Embryonic facial prominence (tissue), 1 donor: Measurements from ENCODE around the gene PWP2.
"Not testable (repeated sequence)": the region's sequence is repeated elsewhere in the genome, so short reads cannot be mapped to it uniquely, and the experiment has no call there.

Source experiments
- DNase-seq: peaks from one replicate; pipeline ENCODE4 v3.0.0-alpha.2; 2016; ENCODE audit errors: extremely low spot score

PWP2 gene

DNA sequence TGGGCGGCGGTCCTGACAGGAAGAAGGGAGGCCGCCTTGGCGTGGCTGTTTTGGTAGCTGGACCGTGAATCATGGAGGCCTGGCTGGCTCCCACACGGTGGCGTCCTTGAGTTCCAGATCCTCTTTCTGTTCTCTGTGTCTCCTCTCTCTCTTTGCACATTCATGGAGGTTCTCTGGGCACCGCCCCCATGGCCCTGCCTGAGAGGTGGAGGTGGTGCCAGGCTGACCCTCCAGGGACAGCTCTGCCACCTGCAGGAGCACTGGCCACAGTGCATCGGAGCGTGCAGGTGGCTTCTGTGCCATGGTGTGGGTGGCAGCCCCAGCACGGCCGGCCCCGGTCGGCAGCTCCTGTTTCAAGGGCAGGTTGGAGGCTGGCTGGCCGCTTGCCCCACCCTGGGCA is 30.8 kb downstream of the PWP2 start:
- DNase-seq, result not testable (repeated sequence)

DNA sequence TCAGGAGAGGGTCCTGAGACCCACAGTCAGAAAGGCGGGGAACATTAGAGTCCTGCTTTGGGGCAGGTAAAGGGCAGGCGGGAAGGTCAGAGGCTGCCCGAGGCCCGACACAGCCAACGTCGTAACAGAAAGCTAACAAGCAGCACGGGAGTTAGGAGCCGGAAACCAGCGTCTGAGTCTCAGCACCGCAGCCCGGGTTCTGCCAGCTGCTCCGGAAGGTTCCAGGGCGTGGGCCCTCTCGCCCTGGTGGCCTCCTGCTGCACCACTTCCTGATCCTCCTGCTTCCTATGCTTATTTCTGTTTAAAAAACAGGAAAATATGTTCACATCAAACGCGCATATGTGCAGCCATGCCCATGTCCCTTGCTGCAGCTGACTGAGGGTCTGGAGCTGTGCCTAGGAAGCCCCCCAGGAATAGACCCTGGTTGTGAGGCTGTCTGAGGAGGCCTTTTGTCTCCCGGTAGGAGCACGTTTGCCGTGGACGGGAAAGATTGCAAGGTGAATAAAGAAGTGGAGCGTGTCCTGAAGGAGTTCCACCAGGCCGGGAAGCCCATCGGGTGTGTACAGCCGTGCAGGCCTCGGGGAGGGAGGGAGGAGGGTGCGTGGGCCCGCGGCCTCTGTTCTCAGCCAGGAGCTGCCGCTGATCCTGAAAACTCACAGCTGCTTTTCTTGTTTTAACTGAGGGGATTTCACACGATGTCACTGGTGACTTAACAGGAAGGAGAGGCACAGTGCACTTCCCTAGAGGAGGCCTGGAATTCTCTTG is 32.8 kb downstream of the PWP2 start:
- not testable (repeated sequence) for DNase-seq

DNA sequence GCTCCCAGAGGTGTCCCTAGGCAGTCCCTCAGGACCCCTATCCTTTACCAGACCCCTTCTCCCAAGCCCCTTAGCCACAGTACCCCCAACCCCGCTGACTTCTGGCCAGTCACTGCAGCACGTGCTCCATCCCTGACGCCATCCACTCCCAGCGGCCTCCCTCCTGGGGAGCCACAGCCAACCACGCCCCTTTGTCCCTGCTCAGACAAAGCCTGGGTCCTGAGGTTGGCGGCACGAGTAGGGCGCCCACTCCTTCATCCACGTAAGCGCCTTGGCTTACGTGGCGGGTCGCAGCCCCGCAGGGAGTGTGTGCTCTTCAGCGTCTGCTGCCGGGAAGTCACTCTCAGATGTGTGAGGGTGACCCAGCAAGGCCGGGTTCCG is 33.3 kb downstream of the PWP2 start:
- not testable (repeated sequence) for DNase-seq

DNA sequence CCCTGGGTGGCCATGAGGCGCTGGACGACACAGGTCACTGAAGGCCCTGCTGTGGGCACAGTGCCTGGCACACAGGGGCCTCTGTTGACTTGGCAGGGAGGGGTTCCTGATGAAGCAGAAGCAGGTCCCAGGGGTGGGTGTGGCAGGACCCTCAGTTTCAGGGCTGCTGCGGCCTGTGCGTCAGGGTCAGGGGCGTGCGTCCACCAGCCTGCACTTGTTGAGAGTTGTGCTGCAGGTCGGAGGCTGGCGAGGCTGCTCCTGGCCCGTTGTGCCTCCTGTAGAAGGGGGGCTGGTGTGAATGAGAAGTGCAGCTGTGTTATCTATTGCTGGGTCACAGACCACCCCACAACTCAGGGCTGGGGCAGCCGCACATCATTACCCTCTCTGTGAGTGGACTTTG is 35.3 kb downstream of the PWP2 start:
- not testable (repeated sequence) for DNase-seq

GRCh38 chr21:44143380-44143779 is 36.2 kb downstream of the PWP2 start:
- DNase-seq, result not testable (repeated sequence)

- not testable (repeated sequence) for DNase-seq
These were observed 36.8 kb downstream of the PWP2 start for GRCh38 chr21:44143996-44144395.

DNA sequence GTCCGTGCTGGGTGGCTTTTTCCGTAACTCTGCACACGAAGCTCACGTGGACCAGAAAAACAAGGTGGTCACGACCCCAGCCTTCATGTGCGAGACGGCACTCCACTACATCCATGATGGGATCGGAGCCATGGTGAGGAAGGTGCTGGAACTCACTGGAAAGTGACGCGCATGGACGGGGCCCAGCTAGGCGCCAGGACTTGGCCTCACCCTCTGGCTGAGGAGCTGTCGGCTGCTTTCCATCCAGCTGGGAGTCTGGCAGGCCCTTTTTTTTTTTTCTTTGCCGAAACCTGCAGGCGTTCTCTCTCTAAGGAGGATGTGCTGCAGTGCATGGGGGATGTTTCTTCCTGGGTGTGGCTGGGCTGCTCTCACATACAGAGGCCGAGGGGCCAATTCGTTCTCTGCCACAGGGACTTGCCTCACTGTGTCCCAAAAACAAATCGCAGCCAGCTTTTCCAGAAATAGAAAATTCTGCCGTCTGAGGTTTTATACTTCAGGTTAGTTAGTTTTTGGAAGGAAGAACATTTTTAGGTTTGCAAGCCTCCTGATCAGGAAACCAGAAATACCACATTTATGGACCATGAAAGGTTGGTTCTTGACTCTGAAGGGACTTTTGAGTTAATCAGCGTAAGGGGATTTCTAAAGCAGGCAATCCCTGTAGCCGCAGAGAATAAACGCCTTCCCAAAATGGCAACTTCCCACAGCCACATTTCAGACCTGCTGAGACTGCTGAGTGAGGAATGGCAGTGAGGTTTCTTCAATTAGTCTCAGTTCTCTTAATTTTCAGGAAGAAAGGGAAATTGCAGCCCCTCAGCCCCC is 37.8 kb downstream of the PWP2 start:
- DNase-seq, result not testable (repeated sequence)

DNA sequence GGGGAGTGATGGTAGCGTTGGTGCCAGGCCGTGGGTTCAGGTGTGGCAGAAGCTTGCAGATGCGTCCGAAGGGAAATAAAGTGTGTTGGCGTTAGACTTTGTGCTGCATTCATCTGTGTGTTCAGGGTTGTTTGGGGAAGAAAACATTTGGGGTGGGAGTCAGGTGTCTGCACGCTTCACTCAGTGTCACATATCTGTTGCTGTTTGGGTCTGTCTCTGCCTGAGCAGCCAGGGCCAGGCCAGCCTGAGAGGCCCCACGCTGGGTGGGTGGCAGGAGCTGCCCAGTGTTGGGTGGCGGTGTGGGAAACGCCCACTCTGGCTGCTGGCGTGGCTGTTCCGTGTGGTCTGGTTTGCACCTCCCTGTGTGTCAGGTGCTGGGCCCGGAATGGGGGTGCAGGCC is 38.4 kb downstream of the PWP2 start:
- not testable (repeated sequence) for DNase-seq

GRCh38 chr21:44147108-44147507 is 39.9 kb downstream of the PWP2 start:
- DNase-seq, result not testable (repeated sequence)

- DNase-seq, result not testable (repeated sequence)
These were observed 43.1 kb downstream of the PWP2 start for GRCh38 chr21:44150255-44150654.

- not testable (repeated sequence) for DNase-seq
These were observed 46.2 kb downstream of the PWP2 start for GRCh38 chr21:44153214-44153888.

GRCh38 chr21:44153889-44154228 is 46.7 kb downstream of the PWP2 start:
- DNase-seq, result not testable (repeated sequence)

GRCh38 chr21:44154816-44155230 is 47.6 kb downstream of the PWP2 start:
- DNase-seq, result not testable (repeated sequence)

DNA sequence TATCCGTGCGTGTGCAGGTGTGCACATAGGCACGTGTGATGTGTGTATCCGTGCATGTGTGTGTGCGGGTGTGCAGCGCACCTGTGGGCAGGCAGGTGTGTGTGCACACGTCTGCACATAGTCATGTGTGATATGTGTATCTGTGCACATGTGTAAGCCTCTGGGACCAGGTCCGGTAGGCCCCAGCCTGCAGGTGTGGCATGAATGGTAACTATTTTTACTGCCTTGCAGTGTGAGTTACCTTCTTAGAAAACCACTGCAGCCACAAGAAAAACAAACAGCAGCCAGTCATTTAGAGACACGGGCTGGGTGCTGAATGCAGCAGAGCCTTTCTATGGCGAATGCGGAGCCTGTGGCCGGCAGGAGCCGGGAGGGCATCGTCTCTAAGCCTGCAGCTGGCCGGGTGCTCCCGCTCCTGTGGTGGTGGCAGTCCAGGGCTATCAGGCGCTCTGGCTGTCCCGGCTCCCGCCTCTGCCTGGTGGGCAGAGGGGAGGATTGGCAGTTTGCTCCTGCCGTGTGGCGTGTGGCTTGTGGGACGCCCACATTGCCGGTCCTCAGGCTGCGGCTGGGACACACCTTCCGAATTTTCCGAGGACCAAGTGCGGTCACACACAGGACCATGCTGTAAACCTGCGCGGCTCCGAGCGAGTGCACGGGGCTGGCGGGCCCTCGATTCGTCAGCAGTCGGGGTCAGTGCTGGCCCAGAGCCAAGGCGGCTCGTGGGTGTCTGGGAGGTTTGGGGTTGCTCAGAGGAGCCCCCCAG is 48.2 kb downstream of the PWP2 start:
- DNase-seq, result not testable (repeated sequence)

DNA sequence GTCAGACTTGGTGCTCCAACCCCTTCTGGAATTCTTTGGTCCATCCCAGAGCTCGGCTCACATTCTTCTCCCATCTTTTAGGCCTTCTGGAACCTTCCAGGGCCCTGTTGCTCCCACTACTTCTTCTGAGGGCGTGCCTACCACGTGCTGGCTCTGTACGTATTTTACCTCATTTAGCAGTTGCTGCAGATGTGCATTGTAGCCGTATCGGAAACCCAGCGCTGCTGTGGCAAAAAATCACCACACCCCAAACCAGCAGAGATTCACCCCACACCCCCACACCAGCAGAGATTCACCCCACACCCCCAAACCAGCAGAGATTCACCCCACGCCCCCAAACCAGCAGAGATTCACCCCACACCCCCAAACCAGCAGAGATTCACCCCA is 48.8 kb downstream of the PWP2 start:
- DNase-seq, result not testable (repeated sequence)

DNA sequence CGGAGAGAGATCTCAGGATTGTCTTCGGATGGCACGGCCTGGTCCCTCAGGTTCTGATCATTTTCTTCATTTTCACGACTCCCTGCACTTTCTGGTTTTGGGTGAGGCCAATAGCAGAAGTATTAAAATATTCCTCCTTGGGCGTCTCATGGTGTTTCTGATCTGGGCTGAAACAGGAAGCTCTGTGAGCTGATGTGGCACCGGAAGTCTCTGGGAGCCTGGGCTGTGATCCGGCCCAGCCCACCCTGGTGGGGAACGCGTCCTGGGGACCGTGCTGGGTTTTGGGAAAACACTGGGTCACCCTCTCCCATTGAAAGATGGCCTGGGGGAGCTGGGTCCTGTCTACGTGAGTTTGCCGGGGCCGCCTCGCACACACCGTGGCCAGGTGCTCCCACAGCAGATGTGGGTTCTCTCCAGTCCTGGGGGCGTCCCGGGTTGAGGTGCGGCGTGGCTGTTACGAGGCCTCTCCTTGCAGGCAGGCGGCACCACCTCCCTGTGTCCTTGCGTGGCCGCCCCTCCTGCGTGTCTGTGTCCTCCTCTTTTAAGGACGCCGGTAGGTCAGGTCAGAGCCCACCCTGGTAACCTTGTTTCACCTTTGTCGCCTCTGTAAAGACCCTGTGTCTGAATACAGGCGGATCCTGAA is 50.4 kb downstream of the PWP2 start:
- not testable (repeated sequence) for DNase-seq

GRCh38 chr21:44158082-44158468 is 50.9 kb downstream of the PWP2 start:
- not testable (repeated sequence) for DNase-seq

DNA sequence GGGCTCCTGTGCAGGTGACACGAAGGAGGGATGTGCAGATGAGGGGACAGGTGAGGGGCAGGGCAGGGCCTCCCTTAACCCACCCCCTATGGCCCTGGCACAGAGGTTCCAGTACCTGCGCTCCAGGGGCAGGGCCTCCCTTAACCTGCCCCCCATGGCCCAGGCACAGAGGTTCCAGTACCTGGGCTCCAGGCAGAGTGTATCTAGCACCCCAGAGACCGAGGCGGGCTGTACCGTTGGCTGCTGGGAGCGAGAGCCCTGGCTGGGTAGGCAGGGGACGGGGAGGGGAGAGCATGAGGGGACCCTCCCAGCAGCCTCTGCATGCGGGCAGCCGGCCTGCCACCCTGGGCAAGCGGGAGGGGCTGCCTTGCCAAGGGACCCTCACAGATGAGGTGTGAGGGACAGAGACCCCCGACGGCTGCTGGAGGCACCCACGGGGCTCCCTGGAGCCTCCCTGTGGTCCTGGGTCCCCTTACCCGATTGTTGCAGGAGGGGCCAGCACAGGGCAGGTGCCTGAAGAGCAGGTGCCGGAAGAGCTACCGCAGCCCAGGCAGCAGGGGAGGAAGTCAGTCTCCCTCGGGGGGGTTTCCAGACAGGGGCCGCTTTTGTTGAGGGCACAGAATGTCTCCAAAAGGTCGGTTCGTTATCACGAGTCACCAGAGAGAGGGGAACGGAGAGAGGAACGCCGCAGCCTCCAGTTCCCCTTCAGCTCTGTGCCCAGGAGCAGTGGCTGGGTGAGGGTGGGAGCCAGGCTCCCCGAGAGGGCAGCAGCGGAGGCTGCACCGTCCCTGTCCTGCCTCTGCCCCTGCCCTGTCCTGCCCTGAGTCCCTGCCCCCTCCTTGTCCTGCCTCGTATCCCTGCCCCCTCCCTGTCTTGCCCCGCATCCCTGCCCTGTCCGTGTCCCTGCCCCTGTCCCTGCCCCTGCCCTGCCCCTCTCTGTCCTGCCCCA is 52.4 kb downstream of the PWP2 start:
- DNase-seq, result not testable (repeated sequence)

DNA sequence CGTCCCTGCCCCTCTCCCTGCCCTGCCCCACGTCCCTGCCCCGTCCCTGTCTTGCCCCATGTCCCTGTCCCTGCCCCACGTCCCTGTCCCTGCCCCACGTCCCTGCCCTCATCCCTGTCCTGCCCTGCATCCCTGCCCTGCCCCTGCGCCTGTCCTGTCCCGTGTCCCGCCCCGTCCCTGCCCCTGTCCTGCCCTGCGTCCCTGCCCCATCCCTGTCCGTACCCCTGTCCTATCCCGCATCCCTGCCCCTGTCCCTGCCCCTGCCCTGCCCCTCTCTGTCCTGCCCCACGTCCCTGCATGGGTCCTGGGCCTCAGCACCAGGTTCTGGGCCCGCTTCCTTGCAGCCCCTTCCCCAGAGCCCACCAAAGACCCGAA is 53.1 kb downstream of the PWP2 start:
- not testable (repeated sequence) for DNase-seq

DNA sequence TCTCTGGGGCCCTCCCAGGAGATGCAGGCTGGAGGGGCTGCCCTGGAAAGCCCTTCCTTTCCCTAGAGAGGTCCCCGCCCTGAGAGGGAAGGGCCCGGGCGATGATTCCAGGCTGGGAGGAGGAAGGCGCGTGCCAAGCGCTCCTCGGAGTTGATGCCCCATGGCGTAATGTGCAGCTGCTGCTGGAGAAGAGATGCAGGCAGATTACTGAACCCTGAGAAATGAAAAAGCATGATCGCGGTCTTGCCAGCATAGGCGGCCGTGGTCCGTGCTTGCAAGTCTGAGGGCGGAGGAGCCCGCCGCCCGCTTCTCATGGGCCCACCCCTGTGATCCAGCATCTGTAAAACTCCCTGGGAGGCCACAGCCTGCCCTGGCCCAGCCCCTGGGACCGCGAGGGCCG is 53.6 kb downstream of the PWP2 start:
- DNase-seq, result not testable (repeated sequence)
